Measurements from ENCODE around the gene LRRC9. TPM values are rescaled to one million over a fixed set of nuclear protein-coding genes. Genes with fewer than 3 reads are reported as not detected.

Gene LRRC9
- total and polyA plus RNA-seq, 10 of the 15 experiments (the other 5 are each of a cell fraction or from before 2014, with no cell fraction given): not detected

DNA sequence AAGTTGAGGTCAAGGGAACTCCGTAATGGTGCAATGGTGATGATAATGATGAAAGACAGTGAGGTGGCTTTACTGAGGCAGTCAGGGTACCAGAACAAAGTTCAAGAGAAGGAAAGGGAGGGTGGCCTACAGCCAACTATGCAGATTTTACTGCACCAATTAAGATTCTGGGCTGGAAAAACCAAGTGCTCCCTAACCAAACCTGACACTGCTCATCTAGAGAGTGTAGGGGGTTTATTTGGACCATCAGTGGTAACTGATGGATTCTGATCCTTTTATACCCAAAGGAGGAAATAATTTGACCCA, 387 bp downstream of the LRRC9 start (continued):
- TF ChIP-seq, protein P1, sequence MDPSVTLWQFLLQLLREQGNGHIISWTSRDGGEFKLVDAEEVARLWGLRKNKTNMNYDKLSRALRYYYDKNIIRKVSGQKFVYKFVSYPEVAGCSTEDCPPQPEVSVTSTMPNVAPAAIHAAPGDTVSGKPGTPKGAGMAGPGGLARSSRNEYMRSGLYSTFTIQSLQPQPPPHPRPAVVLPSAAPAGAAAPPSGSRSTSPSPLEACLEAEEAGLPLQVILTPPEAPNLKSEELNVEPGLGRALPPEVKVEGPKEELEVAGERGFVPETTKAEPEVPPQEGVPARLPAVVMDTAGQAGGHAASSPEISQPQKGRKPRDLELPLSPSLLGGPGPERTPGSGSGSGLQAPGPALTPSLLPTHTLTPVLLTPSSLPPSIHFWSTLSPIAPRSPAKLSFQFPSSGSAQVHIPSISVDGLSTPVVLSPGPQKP (IDR thresholded peaks at IDR 0.05; ENCODE audit: low read depth, low read length): no peak
- TF ChIP-seq CBX3 (IDR thresholded peaks at IDR 0.05; ENCODE audit: borderline replicate concordance, low read depth) (no peak), NR2C2 (IDR thresholded peaks at IDR 0.05; ENCODE audit: borderline replicate concordance, control insufficient read depth, insufficient read length, low read depth) (no peak)
- TF ChIP-seq, protein P2, sequence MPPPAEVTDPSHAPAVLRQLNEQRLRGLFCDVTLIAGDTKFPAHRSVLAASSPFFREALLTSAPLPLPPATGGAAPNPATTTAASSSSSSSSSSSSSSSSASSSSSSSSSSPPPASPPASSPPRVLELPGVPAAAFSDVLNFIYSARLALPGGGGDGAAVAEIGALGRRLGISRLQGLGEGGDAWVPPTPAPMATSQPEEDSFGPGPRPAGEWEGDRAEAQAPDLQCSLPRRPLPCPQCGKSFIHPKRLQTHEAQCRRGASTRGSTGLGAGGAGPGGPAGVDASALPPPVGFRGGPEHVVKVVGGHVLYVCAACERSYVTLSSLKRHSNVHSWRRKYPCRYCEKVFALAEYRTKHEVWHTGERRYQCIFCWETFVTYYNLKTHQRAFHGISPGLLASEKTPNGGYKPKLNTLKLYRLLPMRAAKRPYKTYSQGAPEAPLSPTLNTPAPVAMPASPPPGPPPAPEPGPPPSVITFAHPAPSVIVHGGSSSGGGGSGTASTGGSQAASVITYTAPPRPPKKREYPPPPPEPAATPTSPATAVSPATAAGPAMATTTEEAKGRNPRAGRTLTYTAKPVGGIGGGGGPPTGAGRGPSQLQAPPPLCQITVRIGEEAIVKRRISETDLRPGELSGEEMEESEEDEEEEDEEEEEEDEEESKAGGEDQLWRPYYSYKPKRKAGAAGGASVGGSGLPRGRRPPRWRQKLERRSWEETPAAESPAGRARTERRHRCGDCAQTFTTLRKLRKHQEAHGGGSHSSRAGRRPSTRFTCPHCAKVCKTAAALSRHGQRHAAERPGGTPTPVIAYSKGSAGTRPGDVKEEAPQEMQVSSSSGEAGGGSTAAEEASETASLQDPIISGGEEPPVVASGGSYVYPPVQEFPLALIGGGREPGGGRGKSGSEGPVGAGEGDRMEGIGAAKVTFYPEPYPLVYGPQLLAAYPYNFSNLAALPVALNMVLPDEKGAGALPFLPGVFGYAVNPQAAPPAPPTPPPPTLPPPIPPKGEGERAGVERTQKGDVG (CRISPR knock-in tag; IDR thresholded peaks at IDR 0.05): no peak

DNA sequence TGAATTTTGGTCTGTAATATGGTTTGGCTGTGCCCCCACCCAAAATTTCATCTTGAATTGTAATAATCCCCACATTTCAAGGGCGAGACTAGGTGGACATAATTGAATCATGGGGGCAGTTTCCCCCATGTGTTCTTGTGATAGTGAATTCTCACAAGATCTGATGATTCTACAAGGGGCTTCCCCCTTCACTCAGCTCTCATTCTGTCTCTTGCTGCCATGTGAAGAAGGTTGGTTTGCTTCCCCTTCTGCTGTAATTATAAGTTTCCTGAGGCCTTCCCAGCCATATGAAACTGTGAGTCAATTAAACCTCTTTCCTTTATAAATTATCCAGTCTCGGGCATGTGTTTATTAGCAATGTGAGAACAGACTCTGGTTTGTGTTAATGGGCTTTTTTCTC, 5.9 kb downstream of the LRRC9 start:
- ChIA-PET POLR2A (interaction anchor here (0.6 kb wide), 1 partner anchor 19 kb away, joined by 3 read pairs; no protein-coding TSS in a partner anchor), SMC1A (ENCODE audit: uncharacterized antibody, unreplicated experiment) (interaction anchor here (1.5 kb wide), 1 partner anchor 293 kb away, joined by 3 read pairs; no protein-coding TSS in a partner anchor), RAD21 (ENCODE audit: unreplicated experiment) (no interaction called here), CTCF (interaction anchor here (2.7 kb wide), 1 partner anchor 39 kb away, joined by 9 read pairs; no protein-coding TSS in a partner anchor)
- Histone ChIP-seq H3K4me1 (ENCODE audit: control insufficient read depth, insufficient read depth, low read length) (no peaks in the 10 kb centered on the region), H3K4me3 (no peak overlapping the region), H3K9me3 (replicated peaks; ENCODE audit: control insufficient read depth, insufficient read depth, low read length) (no peaks in the 10 kb centered on the region; the same call in 2 of the 3 replicates), H3K9ac (ENCODE audit: control insufficient read depth, insufficient read depth, low read length) (no peak overlapping the region), H3K36me3 (ENCODE audit: control insufficient read depth in 2 of 2, insufficient read depth in 2 of 2, low read length in 1 of 2) (no peaks in the 10 kb centered on the region), H3K27ac (ENCODE audit: control insufficient read depth, insufficient read depth) (no peak overlapping the region), H4K20me1 (ENCODE audit: control insufficient read depth, insufficient read depth) (no peaks in the 10 kb centered on the region), H2AFZ (ENCODE audit: control insufficient read depth, low read depth, low read length) (no peak overlapping the region), H3K27me3 (replicated peaks in 1 of 2; ENCODE audit: control insufficient read depth in 2 of 2, insufficient read depth in 2 of 2, low read length in 1 of 2) (no peaks in the 10 kb centered on the region), H3K79me2 (ENCODE audit: control insufficient read depth, insufficient read depth, low read length) (no peaks in the 10 kb centered on the region), H3K4me2 (ENCODE audit: control insufficient read depth, insufficient read depth) (no peak overlapping the region)
- FAIRE-seq (no peak), ATAC-seq (peak; percentile 80), DNase-seq (ENCODE audit: low read depth, low spot score) (no peak)
- intact Hi-C loops (cut with micrococcal nuclease; ENCODE audit: unreplicated experiment) (no loop called here), in situ Hi-C loops (cut with MboI) (no loop called here)
- TF ChIP-seq, protein P3, sequence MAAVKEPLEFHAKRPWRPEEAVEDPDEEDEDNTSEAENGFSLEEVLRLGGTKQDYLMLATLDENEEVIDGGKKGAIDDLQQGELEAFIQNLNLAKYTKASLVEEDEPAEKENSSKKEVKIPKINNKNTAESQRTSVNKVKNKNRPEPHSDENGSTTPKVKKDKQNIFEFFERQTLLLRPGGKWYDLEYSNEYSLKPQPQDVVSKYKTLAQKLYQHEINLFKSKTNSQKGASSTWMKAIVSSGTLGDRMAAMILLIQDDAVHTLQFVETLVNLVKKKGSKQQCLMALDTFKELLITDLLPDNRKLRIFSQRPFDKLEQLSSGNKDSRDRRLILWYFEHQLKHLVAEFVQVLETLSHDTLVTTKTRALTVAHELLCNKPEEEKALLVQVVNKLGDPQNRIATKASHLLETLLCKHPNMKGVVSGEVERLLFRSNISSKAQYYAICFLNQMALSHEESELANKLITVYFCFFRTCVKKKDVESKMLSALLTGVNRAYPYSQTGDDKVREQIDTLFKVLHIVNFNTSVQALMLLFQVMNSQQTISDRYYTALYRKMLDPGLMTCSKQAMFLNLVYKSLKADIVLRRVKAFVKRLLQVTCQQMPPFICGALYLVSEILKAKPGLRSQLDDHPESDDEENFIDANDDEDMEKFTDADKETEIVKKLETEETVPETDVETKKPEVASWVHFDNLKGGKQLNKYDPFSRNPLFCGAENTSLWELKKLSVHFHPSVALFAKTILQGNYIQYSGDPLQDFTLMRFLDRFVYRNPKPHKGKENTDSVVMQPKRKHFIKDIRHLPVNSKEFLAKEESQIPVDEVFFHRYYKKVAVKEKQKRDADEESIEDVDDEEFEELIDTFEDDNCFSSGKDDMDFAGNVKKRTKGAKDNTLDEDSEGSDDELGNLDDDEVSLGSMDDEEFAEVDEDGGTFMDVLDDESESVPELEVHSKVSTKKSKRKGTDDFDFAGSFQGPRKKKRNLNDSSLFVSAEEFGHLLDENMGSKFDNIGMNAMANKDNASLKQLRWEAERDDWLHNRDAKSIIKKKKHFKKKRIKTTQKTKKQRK (IDR thresholded peaks at IDR 0.05; ENCODE audit: low read depth, low read length): no peak
- TF ChIP-seq IKZF2 (IDR thresholded peaks at IDR 0.05) (0 out of 4 replicates have a peak, but pooled peaks have one; percentile 14 to 19), MTA2 (IDR thresholded peaks at IDR 0.05; ENCODE audit: low read depth) (peak; percentile 27; the same call in 1 of the 2 replicates)
- TF ChIP-seq, protein P4, sequence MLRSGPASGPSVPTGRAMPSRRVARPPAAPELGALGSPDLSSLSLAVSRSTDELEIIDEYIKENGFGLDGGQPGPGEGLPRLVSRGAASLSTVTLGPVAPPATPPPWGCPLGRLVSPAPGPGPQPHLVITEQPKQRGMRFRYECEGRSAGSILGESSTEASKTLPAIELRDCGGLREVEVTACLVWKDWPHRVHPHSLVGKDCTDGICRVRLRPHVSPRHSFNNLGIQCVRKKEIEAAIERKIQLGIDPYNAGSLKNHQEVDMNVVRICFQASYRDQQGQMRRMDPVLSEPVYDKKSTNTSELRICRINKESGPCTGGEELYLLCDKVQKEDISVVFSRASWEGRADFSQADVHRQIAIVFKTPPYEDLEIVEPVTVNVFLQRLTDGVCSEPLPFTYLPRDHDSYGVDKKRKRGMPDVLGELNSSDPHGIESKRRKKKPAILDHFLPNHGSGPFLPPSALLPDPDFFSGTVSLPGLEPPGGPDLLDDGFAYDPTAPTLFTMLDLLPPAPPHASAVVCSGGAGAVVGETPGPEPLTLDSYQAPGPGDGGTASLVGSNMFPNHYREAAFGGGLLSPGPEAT (IDR thresholded peaks at IDR 0.05; ENCODE audit: low read depth): peak; percentile 38; the same call in 1 of the 2 replicates
- no TSS peak for BruUV-seq (replicated peaks)
- WGBS (ENCODE audit: insufficient coverage, insufficient replicate concordance, low lambda C conversion rate, missing lambda C conversion rate): 0% methylated on average over 2 of the region's 2 CpGs
